GM18870 (cell line): ENCODE measurements around the gene ZDHHC6.
"Not testable (repeated sequence)": the region's sequence is repeated elsewhere in the genome, so short reads cannot be mapped to it uniquely, and the experiment has no call there.

Source experiments
- ATAC-seq: cut with Tn5 transposase; IDR thresholded peaks from one replicate; pipeline ENCODE4 v1.9.1; 2021; ENCODE audit warnings: moderate library complexity; ENCODE audit not compliant: unreplicated experiment

Gene ZDHHC6, protein sequence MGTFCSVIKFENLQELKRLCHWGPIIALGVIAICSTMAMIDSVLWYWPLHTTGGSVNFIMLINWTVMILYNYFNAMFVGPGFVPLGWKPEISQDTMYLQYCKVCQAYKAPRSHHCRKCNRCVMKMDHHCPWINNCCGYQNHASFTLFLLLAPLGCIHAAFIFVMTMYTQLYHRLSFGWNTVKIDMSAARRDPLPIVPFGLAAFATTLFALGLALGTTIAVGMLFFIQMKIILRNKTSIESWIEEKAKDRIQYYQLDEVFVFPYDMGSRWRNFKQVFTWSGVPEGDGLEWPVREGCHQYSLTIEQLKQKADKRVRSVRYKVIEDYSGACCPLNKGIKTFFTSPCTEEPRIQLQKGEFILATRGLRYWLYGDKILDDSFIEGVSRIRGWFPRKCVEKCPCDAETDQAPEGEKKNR

DNA sequence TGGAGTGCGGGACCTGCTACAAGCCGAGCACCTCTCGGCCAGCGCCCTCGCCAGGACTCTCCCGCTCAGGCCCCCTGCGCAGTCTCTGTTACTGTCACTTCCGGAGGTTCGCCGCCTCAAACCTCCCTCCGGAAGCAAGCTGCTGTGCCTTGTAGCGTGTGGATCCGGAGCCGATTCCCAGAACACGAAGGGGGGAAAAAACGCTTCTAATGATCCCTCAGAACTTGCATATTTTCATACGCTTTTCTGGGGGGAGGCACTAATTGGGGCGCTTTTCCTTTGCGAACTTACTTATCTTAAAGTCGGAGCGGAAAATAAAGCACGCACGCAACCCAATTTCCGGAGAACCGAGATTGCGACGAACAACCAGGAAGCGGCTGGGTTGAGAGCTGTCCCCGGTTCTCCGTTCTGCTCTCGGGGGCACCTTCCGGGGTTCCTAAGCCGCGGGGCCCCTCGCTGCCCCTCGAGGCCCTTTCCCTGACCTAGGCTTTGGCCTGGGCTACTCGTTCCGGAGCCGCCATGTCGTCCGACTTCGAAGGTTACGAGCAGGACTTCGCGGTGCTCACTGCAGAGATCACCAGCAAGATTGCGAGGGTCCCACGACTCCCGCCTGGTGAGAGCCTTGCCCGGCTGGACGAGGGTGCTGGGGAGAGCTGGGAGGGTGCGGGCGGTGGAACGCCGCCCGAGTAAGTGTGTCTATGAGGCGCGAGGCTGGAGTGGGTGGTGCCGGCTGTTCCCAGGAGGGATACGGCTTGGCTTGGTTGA is at the start of gene ZDHHC6, which contains the start of gene VTI1A:
Gene ZDHHC6, minus strand, starts transcription at position 60 of the 765 bp plus-strand sequence. CDS start 1,478 bp downstream, outside the sequence.
Gene VTI1A, plus strand, starts transcription at position 361 of the 765 bp plus-strand sequence. Its CDS starts 159 bp downstream, at position 520.
- ATAC-seq, result peak; percentile 87

DNA sequence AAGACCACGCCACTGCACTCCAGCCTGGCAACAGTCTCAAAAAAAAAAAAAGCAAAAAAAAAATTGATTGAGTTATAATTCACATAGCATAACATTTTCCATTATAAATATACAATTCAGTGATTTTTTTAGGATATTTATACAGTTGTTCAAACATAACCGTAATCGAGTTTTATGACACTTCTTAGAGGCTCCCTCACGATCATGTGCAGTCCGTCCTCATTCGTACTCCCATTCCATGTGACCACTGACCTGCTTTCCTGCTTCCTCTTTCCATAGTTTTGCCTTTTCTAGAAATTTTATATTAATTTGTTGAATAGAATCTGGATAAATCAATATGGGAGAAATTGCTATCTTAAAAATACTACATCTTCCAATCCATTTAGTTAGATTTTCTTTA is 46.0 kb upstream of the ZDHHC6 start:
- ATAC-seq, result no peak

DNA sequence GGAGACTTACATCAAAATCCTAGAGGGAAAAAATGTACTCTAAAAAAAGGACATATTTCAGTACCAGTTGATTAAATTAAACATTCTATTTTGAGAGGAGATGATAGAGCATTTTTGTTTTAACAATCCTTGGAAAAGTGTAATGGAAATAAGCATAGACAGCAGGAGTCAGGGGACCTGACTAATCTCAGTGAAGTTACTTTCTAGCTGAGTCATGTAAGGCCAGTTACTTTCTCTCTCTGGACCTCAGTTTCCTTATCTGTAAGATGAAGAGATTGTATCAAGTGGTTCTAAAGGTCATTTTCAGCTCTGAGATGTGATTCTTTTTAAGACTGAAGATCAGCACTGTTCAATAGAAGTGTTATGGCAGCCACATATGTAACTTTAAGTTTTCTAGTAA is 44.4 kb upstream of the ZDHHC6 start:
- no peak for ATAC-seq

DNA sequence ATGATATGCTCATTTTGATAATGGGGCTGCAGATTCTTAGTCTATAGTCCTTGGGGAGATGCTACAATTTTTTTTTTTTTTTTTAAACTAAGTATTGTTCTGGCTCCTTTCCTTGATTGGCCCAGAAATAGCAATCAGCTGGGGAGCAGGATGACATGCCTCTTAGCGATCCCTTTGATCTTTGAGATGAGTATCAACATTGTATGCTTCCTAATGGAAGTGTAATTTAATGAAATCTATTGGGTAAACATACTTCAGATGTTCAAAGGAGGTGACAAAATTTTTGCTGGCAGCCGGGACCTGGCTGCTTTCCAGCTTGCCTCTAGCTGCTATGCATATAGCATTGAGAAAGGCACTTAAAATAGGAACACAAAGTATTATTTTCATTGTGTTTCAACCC is 43.8 kb upstream of the ZDHHC6 start:
- ATAC-seq, result no peak

DNA sequence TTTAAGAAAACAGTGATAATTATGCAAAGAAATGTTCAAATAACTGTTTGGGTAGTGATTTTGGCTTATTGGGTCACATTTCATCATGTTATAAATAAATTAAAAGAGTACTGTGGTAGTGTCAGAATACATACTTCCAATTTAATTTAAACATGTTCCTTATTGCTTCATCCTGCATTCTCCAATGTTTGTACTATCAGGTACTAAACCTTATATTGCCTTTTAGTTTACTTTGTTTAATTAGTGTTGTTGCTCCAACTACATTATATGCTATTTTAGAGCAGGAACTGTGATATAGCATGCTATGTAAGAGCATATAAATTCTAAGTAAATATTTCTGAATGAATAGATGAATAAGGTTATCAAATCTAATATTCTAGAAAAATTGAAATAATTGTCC is 41.2 kb upstream of the ZDHHC6 start:
- no peak for ATAC-seq

DNA sequence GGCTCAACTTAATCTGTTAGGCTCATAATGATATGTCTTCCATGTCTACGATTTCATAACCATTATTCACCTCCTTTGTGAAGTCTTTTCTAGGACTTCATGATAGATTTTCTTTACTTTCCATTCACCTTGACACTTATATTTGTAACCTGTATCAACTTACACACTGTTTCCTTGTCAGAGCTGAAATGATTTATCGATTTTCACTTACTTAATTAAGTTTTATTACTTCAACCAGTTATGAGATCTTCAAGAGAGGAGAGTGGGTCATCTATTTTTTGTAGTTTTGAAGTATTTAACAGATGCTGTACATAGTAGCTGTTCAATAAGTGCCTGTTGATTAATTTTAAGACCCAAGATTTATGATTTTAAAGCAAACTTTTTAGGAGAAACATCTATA is 37.7 kb upstream of the ZDHHC6 start:
- ATAC-seq, result no peak

DNA sequence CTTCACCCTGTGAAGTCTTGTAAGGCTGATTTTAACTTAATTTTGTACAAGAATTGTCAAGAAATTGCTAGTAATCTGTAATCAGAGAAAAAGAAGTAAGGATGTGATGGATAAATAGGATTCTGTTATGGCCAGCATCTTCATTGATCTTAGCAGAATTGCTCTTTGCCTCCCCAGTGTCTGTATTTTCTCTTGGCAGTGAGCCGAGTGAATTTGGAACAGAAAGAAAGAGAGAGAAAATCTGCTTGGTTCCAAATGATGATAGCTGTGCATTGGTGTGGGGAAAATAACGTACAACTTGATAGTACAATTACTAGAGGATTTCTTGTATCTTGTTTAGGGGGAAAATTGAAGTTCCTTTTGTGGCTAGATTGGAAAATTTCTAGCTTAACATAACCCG is 34.9 kb upstream of the ZDHHC6 start:
- ATAC-seq, result no peak

DNA sequence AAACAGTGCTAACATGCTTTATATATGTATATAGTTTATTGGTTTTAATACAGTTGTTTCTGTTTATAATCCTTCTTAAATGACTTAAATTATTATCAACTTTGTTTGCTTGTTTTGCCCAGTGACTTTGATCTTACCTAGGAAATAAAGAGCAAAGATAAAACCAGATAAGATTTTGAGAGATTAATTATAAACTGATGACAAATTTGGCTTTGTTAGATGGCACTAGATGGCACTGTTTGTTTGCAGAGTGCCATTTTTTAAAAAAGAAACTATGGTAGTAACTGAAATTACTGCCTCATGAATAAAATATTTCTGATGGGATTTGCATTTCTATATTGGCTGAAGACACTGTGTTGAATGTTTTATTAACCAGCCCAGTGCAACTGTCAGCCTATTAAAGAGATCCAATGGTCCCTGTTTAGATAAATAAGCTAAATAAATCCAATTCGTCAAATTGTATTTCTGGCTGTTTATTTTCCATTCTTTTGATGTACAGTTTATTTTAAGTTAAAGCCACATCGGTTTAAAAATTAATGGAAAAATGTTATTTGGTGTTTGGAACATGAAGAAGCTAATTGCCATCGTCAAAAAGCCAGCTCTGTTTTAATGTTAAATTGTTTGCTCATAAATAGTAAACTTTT is 29.0 kb upstream of the ZDHHC6 start:
- ATAC-seq, result no peak

DNA sequence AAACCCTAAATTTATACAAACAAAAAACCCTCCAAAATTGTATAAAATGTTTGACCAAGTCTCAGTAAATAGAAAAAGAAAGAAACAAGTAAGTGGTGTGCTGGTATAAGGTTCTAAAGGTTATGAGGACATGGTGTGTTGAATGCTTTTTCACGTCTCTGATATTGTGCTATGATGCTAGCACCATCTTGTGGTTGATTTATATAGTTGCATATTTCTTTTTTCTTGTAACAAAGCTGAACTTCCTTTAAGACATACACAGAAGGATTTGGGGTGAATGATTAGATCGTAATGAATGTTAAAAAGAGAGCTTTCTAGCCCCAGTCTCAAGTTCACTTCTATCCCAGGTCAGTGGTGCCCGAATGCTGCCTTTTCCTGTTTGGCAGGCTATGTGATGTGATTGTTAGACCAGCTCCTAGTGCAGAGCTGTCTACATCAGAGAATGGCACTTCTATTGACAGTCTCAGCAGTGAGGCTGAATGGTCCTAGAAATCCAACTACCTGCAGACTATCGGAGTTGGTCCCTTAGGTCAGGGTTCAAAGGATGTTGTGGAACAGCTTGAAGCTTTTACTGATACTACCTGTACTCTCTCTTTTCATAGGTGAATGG is 25.3 kb upstream of the ZDHHC6 start:
- peak; percentile 88 for ATAC-seq

DNA sequence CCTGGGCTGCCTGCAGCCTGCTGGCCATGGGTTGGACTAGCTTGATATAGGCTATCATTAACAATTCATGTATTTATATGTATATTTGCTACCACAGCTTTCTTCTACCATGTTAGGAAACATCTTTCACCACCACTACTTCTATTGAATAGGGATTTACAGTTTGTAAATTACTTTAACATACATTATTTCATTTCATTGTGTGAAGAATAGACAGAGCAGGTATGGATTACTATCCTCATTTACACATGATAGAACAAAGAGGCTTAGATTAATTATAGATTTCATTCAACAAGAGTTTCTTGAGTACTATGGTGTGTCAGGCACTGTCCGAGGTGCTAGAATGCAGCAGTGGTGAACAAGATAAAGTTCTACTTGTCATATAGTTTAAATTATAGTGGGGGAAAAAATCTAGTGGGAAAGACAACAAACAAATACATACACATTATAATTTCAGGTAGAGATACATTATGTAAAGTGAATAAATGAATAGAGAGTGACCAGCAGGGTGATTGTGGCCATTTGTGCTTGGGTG is 20.9 kb upstream of the ZDHHC6 start:
- no peak for ATAC-seq

DNA sequence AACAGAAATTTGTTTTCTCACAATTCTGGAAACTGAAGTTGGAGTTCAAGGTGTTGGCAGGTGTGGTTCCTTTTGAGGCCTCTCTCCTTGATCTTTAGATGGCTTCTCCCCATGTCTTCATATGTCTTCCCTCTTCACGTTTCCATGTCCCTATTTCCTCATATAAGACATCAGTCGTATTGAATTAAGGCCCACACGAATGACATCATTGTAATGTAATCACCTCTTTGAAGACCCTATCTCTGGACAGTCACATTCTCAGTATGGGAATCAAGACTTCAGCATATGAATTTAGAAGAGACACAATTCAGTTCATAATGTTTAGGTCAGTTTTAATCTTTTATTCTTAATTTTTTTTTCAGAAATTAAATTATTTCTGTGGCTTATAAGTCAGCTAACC is 20.1 kb upstream of the ZDHHC6 start:
- ATAC-seq, result no peak

DNA sequence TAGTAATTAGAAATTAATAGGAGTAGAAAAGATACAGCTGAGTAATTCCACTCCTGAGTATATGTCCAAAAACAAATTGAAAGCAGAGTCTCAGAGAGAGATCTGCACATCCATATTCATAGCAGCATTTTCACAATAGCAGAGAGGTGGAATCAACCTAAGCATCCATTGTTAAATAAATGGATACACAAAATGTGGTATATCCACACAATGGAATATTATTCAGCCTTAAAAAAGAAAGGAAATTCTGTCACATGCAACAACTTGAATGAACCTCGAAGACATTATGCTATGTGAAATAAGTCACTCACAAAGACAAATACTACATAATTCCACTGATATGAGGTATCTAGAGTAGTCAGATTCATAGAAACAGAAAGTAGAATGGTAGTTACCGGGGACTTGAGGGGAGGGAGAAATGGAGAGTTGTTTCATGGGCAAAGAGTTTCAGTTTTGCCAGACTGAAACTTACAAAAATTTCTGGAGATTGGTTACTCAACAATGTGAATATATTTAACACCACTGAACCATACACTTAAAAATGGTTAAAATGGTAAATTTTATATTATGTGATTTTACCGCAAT is 18.7 kb upstream of the ZDHHC6 start:
- ATAC-seq, result peak; percentile 48

DNA sequence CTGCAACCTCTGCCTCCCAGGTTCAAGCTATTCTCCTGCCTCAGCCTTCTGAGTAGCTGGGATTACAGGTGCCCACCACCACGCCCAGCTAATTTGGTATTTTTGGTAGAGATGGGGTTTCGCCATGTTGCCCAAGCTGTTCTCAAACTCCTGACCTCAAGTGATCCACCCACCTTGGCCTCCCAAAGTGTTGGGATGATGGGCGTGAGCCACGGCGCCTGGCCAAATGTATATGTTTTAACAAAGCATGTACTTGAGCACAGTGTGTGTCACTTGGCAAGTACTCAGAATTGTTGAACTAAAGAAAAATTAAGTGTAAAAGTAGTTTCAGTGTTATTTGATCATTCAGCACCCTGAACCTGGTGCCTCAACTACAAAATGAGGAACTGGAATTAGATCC is 17.4 kb upstream of the ZDHHC6 start:
- ATAC-seq, result not testable (repeated sequence)

DNA sequence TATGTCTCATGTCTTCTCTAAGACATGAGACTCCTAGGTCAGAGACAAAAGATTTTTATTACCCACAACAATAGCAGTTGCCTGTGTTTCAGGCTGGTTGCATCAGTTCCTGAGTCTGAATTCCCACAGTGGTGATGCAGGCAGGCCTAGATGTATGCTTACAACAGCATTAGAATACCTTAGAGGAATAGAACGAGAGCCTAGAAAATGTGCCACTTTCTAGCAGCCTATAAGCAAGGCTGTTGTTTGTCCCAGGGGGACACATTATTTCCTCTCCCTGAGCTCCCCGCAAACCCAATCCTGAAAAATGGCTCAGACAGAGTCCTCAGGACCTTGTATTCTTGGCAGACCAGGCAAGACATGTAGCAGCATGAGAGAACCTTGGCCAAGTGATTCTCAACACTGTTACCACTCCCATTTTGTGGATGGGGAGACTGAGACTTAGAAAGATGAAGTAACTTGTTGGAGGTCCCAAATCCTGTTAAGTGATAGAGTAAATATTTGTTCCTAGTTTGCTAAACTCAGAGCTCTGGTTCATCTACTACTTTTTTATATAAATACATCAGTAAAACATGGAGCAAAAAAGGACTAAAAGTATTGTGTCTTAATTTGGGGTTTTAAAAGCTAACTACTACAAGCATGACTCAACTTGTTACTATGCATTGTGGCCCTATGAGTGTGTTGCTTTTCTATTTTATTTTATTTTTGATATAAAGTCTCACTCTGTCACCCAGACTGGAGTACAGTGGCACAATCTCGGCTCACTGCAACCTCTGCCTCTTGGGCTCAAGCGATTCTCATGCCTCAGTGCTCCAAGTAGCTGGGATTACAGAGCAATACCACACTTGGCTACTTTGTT is 14.5 kb upstream of the ZDHHC6 start:
- ATAC-seq, result no peak

DNA sequence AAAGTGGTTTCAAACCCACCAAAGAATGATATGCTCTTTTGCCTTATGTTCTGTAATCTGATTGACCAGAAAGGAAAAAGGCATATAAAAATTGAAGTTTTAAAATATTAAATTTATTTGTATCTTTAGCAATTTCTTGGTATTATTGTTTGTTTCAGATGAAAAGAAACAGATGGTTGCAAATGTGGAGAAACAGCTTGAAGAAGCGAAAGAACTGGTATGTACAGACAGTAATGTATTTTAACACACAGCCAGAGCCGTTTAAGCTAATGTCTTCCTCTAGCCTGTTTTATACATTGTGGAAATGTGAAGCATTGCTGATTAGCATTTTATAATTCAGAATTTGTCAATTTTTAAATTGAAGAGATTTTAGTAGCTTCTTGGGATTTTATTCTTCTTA is 13.7 kb upstream of the ZDHHC6 start:
- no peak for ATAC-seq

DNA sequence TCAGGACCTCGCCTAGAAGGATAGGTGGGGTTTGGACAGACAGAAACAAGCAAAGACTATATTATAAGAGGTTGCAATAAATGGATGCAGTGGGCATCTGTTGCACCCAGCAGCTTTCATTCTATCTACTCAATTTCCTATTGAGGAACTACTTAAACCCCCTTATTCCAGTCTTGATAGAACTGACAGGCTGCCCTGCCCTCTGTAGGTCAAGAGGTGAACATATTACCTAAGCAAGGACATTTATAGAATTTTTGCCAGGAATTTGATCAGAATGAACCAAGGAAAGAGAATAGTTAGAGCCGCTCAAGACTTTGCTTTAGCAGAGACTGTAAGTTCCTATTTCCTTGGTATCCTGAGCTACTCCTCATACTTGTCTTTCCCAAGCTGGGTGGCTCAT is 9.8 kb upstream of the ZDHHC6 start:
- ATAC-seq, result no peak

DNA sequence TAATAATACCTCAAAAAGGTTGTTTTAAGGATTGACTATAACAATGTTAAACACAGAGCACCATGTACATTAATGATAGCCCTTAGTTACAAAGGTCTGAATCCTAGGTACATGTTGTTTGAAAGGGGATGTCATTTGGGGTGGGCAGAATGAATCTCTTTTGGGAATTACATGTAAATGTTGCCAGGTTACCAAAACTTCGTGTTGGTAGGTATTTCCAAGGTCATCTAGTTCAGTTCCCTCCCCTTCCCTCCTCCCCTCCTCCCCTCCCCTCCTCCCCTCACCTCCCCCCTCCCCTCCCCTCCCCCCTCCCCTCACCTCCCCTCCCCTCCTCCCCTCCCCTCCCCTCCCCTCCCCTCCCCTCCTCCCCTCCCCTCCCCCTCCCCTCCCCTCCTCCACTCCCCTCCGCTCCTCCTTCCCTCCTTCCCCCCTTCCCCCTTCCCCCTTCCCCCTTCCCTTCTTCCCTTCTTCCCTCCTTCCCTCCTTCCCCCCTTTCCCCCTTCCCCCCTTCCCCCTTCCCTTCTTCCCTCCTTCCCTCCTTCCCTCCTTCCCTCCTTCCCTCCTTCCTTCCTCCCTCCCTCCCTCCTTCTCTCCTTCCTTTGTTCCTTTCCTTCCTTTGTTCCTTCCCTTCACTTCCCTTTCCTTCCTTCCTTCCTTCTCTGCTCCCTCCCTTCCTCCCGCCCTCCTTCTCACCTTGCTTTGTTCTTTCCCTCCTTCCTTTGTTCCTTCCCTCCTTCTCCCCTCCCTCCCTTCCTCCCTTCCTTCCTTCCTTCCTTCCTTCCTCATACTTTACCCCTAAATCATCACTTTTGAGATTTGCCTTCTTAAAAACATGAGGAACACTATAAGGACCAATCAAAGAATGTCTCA is 8.4 kb upstream of the ZDHHC6 start:
- no peak for ATAC-seq

DNA sequence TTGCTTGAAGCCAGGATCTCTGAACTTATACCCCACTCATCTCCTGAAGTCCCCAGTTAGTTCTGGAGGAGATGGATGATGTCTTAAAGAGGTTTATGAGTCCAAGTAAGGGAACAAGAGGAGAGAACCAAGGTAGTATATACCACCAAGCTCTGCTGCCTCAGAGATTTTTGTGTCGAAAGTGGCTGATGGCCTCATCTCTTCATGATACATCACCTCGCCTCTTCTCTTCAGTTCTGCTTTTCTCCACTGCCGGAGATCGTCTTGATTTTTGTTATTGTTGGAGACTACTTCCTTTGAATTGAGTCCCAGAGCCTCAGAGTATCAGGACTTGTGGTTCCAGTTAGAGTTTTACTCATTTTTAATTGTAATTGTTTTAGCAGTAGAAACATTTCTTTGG is 2.2 kb upstream of the ZDHHC6 start:
- ATAC-seq, result no peak

DNA sequence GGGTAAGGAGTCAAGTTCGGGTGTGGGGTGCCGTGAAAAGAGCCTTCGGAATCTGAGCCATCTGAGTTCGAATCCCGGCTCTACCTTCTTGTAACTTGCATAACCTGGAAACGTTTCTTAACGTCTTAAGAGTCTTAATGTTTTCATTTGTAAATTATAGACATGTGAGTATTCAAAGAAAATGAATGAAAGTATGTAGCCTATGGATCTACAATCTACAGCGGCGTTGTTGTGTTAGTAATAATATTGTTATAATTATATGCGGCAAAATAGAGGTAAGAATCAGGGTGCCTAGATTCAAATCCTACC is 860 bp upstream of the ZDHHC6 start:
- ATAC-seq, result no peak
